Activated CD4-positive, alpha-beta T cell treated with anti-CD3 and anti-CD28 coated beads for 4 hours (primary cell): ENCODE data around the gene DMGDH.
A peak's percentile ranks its signal among the peaks of the same experiment; 100 is the strongest.
"Not testable (repeated sequence)": the region's sequence is repeated elsewhere in the genome, so short reads cannot be mapped to it uniquely, and the experiment has no call there.

Source experiments
- DNase-seq, 2 donors: peaks; one replicate each; pipeline ENCODE4 v3.0.0-alpha.2; 2020

The DMGDH gene

GRCh38 chr5:79008362-79008761 lies 61.1 kb downstream of the DMGDH start:
- DNase-seq: no peak

DNA sequence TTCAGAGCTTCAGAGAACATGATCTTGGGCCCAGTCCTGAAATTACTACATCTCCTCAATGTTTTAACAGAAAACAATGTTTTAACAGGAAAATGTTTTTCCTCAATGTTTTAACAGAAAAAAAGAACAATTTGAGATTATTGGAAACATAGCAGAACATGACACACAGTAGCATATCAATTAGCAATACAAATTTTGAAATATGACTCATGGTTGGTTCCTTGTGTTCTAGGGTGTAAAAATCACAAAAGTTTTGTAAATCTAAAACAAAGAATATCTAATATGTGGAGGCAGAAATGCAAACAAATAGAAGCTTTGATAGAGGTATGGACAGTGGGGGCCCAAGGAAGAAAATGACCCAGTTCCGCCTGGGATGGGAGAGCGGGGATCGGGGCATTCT lies 61.6 kb downstream of the DMGDH start:
- DNase-seq: no peak

- no peak for DNase-seq
Measured at GRCh38 chr5:79005936-79006631, 63.4 kb downstream of the DMGDH start.

GRCh38 chr5:79005151-79005550 lies 64.3 kb downstream of the DMGDH start:
- DNase-seq: no peak

- DNase-seq: no peak
Measured at GRCh38 chr5:79002374-79002773, 67.1 kb downstream of the DMGDH start.

GRCh38 chr5:79001471-79001870 lies 68.0 kb downstream of the DMGDH start:
- no peak for DNase-seq

DNA sequence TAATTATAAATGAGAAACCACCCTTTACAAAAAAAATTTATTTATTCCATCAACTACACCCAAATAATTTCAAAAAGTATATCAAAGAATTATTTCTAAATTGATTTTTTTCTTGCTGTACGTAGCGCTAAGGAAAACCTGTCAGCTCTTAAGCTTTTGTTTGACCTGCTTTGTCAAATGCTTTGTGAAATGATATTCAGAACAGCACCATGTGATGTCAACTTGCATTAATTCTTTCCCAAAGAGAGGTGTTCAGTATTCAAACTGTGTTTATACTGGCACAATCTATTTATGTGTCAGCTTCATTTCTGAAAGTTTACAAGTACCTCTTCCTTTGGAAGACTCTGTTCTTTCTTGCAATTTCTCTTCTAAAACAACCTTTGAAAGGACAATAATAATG lies 72.4 kb downstream of the DMGDH start:
- no peak for DNase-seq

GRCh38 chr5:78995521-78996007 lies 73.9 kb downstream of the DMGDH start:
- no peak for DNase-seq

- no peak for DNase-seq
Measured at GRCh38 chr5:78993165-78993564, 76.3 kb downstream of the DMGDH start.

- no peak for DNase-seq
Measured at GRCh38 chr5:78992146-78992545, 77.3 kb downstream of the DMGDH start.

GRCh38 chr5:78989080-78989479 lies 80.4 kb downstream of the DMGDH start:
- no peak for DNase-seq

DNA sequence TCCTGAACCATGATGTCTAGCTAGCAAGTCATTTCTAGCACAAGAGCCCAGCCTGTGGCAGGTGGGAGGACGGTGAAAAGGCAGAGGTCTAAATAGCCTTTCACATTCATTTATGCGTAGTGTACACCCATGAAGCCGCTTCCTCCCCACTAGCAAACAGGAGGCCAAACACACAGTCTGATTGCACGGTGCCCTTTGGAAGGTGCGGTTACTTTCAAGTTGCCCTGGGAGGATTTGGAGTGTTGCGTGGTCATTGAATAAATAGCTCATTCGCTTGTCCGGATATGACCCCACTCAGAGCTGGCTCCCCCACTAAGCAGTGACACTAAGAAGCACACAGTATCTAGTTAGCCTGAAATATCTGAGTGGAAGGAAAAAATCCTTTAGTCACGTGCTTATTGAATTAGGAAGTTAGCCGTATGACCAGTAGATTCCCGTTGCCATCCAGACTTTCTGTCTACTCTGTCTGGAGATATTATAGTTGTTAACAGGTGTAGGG lies 83.7 kb downstream of the DMGDH start:
- DNase-seq: peak; percentile 30 to 44

- peak; percentile 50 to 59 for DNase-seq
Measured at GRCh38 chr5:78985116-78985724, 84.3 kb downstream of the DMGDH start, which contains the start of gene ARSB. TSS of gene ARSB (minus strand) at chr5:78985310. CDS start at chr5:78985248, 62 bp downstream.

- peak; percentile 73 to 75 for DNase-seq
Measured at GRCh38 chr5:78984439-78985115, 84.9 kb downstream of the DMGDH start.

- DNase-seq: no peak
Measured at GRCh38 chr5:78983601-78984438, 85.7 kb downstream of the DMGDH start.

- DNase-seq: not testable (repeated sequence)
Measured at GRCh38 chr5:78983194-78983593, 86.3 kb downstream of the DMGDH start.

GRCh38 chr5:78979909-78980308 lies 89.6 kb downstream of the DMGDH start:
- DNase-seq: no peak

DNA sequence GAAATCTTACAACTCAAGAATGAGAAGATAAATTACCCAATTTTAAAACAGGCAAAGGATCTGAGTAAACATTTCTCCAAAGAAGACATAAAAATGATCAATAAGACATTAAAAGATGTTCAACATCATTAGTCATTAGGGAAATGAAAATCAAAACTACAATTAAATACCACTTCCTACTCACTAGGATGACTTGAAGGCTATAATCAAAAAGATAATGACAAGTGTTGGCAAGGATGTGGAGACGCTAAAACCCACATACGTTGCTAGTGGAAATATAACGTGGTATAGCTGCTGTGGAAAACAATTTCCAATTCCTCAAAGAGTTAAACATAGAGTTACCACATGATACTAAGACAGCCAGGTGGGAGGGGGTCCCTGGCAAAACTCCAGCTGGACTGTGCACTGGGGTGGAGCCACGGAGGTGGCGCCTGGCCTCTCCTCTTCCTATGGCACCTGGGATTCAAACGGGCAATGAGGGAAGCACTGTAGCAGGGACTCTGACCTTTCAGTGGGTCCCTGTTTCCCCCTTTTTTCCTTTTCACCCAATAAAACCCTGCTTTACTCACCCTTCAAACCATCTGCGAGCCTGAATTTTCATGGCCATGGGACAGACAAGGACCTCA lies 90.2 kb downstream of the DMGDH start:
- DNase-seq: no peak

DNA sequence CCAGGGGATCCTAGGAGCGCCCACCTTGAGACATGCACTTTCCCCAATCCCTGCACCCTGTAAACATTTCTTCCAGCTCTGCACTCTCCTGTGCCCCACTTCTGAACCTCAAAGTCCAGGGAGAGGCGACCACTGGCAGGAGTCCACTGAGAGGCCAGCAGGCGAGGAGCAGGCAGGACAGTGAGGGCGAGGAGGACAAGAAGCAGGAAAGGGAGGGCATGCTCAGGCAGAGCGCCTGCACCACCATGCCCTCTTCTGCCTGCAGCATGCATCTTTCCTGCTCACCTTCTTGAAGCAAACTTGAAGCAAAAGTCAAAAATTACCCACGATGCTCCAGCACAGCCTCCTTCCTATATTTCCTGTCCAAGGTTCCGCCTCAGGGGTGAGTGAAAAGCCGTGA lies 94.4 kb downstream of the DMGDH start:
- no peak for DNase-seq

- DNase-seq: no peak
Measured at GRCh38 chr5:78974601-78975000, 94.9 kb downstream of the DMGDH start.

DNA sequence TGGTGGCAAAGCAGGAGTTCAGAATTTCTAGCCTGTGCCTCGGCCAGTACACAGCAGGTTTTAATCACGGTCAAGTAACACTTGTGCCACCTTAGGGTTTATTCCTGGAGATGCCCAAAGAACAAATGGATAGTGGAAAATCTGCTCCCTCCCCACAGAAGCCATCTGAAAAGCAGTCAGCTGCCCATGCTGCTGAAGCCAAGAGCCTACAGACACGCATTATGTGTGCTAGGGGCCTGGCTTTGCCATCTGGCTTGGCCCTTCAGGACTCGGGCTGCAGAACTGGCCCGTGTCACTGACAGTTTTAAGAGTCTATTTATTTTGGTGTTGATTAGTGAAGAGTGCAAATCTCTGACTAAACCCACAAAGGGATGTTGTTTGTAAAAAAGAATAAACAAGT lies 95.5 kb downstream of the DMGDH start:
- no peak for DNase-seq
